Mucosa of descending colon (tissue), 3 donors: ENCODE results near the gene CAMK2D. TPM values are rescaled to one million over a fixed set of nuclear protein-coding genes. Genes with fewer than 3 reads are reported as not detected.
A peak's percentile ranks its signal among the peaks of the same experiment; 100 is the strongest.

Experiments
- ATAC-seq: fragments of 200-7000 bp; cut with Tn5 transposase; one replicate; pipeline ENCODE4 v1.9.1; 2020; ENCODE audit warnings: mild to moderate bottlenecking, moderate library complexity
- DNase-seq, 3 donors: peaks; one replicate each; pipeline ENCODE4 v3.0.0-alpha.2; 2020
- H3K36me3 ChIP-seq: fragments of 200-600 bp; one replicate; pipeline ENCODE4 v1.8.0; 2021; ENCODE audit warnings: low read depth, mild to moderate bottlenecking
- H3K4me1 ChIP-seq: fragments of 200-600 bp; one replicate; pipeline ENCODE4 v1.8.0; 2021; ENCODE audit warnings: low read depth, mild to moderate bottlenecking
- H3K4me3 ChIP-seq: fragments of 200-600 bp; one replicate; pipeline ENCODE4 v1.8.0; 2021; ENCODE audit warnings: mild to moderate bottlenecking
- H3K9me3 ChIP-seq: fragments of 200-600 bp; one replicate; pipeline ENCODE4 v1.8.0; 2021; ENCODE audit warnings: mild to moderate bottlenecking
- CTCF ChIP-seq: fragments of 200-600 bp; IDR thresholded peaks from one replicate; pipeline ENCODE4 v1.8.0; 2022; ENCODE audit warnings: antibody characterized with exemption, mild to moderate bottlenecking
- intact Hi-C, 2 donors: fragments of 100-400 bp; cut with DNase I in 1 of 2; cut with micrococcal nuclease in 1 of 2; formaldehyde crosslinking; loops; one replicate each; pipeline versions ENCODE4 v1.11.0 to v1.11.1; 2022; cut with DNase I, micrococcal nuclease
- total RNA-seq, 3 donors: library from RNA; stranded (reverse); fragmentation: NEBNext Ultra II Directional in 2 of 3; extraction: Animal tissue kit (Norgen Biotek cat#: 25700) in 2 of 3; gene quantifications; one replicate each; pipeline versions ENCODE4 v1.2.1 to v1.2.4, GENCODE V29; 2021 to 2023
- donor health status: DM: no; HTN: no; CAD: no; lungs with moderate emphysema.
- donor health status: DM: no; HTN: no; CAD: no.
- donor health status: DM: no; HTN: yes; CAD: no.

The CAMK2D gene
- total RNA-seq, 3 donors from 2014 or later = 59.8 to 83.0 (median 77.3) TPM

DNA sequence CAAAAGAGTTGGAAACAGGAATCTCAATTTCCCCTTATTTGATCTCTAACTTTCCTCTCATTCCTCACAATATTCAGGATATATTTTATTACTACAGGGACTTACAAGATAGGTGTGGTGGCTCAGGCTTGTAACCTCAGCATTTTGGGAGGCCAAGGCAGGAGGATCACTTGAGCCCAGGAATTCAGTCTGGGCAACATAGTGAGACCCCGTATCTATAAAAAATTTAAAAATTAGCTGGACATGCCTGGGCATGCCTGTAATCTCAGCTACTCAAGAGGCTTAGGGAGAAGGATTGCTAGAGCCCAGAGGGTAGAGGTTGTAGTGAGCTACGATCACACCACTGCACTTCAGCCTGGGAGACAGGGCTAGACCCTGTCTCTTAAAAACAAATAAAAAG lies 200.4 kb downstream of the CAMK2D start:
- Histone ChIP-seq H3K9me3 (no peaks in the 10 kb centered on the region), H3K4me3 (no peak overlapping the region), H3K4me1 (peaks cover 9% of the 10 kb centered on the region), H3K36me3 (no peaks in the 10 kb centered on the region)
- no peak for ATAC-seq
- no peak for TF ChIP-seq CTCF
- intact Hi-C loops = no loop called here
- no peak for DNase-seq

DNA sequence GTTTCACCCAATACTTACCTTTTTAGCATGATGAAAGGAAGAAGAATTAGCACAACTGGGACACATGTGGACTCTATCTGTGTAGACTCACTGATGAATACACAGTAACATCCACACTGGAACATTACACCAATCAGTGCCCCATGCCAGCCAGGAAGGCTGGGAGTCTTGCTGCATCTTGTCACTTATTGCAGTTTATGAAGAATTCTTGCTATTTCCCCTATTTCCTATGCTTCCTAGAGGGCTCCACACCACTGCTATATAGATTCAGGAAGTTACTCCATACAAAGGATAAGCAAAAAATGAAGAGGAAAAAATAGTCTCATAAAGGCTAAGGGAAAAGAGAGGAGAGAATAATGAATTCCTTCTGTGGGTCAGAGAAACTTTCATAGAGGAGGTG lies 201.0 kb downstream of the CAMK2D start:
- no peak overlapping the region for H3K4me3 ChIP-seq
- ATAC-seq (no peak), DNase-seq (no peak)
- no peak for TF ChIP-seq CTCF
- H3K4me1 ChIP-seq = peaks cover 10% of the 10 kb centered on the region
- no peaks in the 10 kb centered on the region for H3K9me3 ChIP-seq
- intact Hi-C loops = no loop called here
- no peaks in the 10 kb centered on the region for H3K36me3 ChIP-seq

DNA sequence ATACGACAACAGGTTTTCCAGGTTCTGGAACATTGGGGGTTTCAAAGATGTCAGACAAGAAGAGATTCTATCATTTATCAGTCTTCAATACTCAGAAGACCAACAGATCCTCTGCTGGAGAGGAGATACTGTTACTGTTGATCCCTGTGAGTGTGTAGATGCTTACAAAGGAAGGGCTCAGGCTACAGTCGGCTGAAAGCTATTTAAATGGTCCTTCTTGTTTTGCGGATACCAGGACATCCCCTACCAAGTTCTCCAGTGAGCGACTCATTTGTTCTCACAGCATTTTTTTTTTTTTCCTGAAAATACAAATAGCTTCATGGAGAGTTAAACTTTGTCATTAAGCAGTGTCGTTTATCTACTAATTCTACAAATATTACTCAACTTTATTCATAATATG lies 201.6 kb downstream of the CAMK2D start:
- H3K4me3 ChIP-seq = no peak overlapping the region
- H3K4me1 ChIP-seq = peaks cover 10% of the 10 kb centered on the region
- intact Hi-C loops = no loop called here
- DNase-seq = no peak
- no peaks in the 10 kb centered on the region for H3K36me3 ChIP-seq
- TF ChIP-seq CTCF = no peak
- no peaks in the 10 kb centered on the region for H3K9me3 ChIP-seq
- no peak for ATAC-seq

DNA sequence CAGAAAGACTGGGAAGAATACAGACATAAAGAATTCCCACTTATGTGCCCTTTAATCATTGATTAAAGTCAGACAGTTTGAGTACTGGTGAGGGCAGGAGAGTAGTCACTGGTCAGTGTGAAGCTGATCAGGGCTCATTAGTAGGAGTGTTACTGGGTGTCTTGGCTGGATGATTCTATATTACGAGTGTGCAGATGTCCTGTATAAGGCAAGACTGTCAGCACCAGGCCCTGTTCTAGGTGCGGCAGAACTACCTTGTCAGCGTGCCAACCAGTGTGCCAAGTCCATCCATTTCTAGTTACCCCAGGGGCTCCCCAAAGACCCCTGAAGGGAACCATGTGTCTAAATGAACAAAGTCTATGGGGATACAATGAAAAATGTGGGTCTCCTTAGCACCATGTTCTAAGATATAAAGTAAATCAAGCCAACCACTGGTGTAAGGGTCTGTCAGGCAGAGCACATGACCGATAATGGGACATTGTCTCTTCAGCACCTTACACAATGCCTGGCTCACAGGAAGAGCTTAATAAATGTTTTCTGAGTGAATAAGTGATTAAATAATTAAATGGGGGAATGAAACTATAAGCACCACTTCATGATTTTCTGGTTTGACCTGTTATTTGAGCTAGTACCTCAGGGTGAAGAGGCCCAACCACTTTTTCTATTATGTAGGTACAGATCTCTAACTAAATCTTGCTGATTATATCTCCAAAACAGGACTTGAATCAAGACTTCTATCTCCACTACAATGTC lies 205.0 kb downstream of the CAMK2D start:
- no peak for TF ChIP-seq CTCF
- Histone ChIP-seq H3K4me3 (no peak overlapping the region), H3K36me3 (no peaks in the 10 kb centered on the region), H3K4me1 (peaks cover 10% of the 10 kb centered on the region), H3K9me3 (no peaks in the 10 kb centered on the region)
- intact Hi-C loops = no loop called here
- ATAC-seq (peak; percentile 72), DNase-seq (peak in 2 of 3 donors; percentile 29 to 36)

DNA sequence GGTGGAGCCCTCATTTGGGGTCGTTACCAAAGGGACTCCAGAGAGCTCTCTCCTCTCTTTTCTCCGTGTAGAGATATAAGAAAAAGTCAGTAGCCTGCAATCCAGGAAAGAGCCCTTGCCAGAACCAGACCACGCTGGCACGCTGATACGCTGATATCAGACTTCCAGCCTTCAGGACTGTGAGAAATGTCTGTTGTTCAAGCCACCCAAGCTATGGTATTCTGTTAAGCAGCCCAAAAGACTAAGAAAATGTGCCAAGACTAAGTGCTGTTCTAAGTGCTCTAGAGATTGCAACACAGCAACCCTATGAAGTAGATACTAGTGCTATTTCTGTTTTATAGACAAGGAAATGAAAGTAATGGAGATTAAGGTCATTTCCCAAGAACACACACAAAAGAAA lies 205.7 kb downstream of the CAMK2D start:
- Histone ChIP-seq H3K4me1 (peaks cover 10% of the 10 kb centered on the region), H3K36me3 (no peaks in the 10 kb centered on the region), H3K4me3 (no peak overlapping the region), H3K9me3 (no peaks in the 10 kb centered on the region)
- TF ChIP-seq CTCF = no peak
- intact Hi-C loops = no loop called here
- DNase-seq (peak in 2 of 3 donors; percentile 17 to 19), ATAC-seq (peak; percentile 91)
